AG08396 (cell line): ENCODE measurements around the gene SLC29A2.
"Not testable (repeated sequence)": the region's sequence is repeated elsewhere in the genome, so short reads cannot be mapped to it uniquely, and the experiment has no call there.

Experiments used
- DNase-seq: peaks from one replicate; pipeline ENCODE4 v3.0.0; 2012; ENCODE audit warnings: low spot score, mixed read lengths

Gene SLC29A2

DNA sequence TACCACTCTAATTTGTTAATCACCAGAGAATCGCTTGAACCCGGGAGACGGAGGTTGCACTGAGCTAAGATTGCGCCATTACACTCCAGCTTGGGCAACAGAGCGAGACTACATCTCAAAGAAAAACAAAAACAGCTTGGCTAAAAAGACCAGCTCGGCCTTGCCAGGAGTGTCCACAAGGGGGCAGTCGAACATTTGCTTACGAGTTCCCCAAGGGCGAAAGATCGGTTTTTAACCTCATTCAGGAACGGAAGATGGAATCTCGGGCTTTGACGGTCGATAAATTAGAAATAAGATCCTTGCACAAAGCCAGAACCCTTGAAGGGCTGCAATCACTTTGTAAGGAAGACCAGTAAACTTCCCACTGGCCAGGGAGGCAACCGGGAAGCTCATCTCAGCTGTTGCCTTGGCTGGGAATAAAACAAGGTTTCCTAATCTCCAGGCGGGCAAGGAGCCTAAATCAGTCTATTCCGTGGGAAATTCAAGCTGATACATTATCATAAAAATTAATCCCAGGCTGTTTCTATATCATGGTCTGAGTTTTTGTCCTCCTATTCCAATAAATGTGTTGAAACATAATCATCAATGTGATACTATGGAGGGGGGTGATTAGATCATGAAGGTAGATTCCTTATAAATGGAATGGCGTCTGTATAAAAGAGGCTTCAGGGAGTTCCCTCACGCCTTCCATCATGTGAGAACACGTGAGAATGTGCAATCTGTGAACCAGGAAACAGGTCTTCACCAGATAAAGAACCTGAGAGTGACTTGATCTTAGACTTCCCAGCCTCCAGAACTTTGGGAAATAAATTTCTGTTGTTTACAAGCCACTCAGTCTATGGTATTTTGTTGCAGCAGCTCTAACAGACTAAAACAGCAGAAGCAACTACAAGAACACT is 14.9 kb upstream of the SLC29A2 start:
- DNase-seq: peak; percentile 74

DNA sequence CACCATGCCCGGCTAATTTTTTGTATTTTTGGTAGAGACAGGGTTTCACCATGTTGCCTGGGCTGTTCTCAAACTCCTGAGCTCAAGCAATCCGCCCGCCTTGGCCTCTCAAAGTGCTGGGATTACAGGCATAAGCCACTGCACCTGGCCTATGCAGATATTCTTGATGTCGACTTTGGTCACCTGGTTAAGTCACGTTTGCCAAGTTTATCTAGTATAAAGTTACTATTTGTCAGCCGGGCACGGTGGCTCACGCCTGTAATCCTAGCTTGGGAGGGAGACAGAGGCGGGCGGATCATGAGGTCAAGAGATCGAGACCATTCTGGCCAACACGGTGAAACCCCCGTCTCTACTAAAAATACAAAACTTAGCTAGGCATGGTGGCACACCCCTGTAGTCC is 12.8 kb upstream of the SLC29A2 start:
- DNase-seq: not testable (repeated sequence)

DNA sequence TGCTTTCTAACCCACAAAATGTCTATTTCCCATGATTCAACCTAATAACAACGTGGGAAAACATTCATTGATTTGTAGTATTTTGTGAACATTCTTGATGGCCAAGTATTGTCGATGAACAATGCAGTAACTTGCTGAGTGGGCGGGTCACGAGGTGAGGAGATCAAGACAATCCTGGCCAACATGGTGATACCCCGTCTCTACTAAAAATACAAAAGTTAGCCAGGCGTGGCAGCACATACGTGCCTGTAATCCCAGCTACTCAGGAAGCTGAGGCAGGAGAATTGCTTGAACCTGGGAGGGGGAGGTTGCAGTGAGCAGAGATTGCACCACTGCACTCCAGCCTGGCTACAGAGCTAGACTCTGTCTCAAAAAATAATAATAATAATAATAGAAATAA is 8.7 kb upstream of the SLC29A2 start:
- not testable (repeated sequence) for DNase-seq

DNA sequence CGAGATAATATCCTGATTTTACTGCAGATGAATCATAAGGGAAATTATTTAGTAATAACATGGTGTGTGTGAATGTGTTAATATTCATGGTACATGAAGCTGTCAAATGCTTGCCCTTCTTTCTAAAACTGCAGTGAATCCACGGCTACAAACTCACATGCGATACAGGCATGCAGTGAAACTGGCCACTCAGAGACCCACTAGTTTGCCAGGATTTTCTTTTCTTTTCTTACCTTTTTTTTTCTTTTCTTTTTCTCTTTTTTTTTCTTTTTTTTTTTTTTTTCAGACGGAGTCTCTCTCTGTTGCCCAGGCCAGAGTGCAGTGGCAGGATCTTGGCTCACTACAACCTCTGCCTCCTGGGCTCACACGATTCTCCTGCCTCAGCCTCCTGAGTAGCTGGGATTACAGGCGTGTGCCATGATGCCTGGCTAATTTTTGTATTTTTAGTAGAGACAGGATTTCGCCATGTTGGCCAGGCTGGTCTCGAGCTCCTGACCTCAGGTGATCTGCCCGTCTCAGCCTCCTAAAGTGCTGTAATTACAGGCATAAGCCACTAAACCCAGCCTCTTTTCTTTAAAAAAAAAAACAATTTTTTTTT is 2.2 kb upstream of the SLC29A2 start:
- DNase-seq: not testable (repeated sequence)

DNA sequence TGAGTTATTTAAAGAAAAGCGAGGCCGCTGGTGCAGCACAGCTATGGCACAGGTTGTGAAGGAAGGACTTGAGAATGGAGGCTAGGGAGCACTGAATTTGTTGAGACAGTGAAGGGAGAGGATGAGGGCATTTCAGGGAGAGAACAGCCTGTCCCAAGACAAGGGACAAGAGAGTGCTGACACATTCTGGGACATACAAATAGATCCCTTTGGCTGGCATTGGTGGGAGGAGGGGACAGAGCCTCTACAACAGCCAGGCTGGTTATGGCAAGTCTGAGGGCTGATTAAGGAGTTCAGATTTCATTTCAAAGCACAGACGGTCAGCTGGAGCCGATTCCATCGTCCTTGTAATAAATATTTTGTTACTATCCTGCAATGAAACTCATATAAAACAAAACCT is 1.7 kb upstream of the SLC29A2 start:
- DNase-seq: no peak

DNA sequence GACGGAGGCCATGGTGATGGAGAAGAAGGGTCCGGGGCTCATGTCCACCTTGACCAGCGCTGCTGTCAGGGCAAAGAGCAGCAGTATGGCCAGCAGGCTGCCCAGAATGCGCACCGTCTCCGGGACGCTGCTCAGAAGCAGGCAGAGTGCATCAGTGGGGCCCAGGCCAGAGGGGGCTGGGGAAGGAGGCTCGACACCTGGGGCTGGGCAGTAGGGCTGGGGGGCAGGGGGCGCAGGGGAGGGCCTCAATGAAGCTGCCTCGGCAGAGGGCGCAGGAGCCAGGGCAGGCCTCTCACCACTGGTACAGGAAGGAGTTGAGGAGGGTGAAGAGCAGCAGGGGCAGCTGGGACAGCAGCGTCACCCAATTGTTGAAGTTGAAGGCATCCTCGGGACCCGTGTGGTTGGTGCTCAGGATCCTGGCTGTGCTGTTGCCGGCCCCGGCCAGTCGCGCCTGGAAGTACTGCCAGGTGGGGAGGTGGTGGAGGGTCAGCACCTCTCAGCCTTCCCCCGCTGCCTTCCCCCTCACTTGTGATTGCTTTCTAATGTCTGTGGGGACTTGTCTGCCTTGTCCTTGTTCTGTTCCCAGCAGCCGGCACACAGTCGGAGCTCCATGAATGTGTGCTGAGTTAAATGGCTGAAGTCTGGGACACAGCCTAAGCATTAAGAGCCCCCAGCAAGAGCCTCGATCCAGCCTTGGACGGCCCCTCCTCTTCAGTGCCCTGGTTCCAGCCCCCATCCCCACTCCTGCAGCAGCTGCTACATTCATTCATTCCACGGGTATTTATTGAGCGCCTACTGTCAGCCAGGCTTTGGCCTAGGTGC is 2.3 kb downstream of the SLC29A2 start:
- DNase-seq: no peak

DNA sequence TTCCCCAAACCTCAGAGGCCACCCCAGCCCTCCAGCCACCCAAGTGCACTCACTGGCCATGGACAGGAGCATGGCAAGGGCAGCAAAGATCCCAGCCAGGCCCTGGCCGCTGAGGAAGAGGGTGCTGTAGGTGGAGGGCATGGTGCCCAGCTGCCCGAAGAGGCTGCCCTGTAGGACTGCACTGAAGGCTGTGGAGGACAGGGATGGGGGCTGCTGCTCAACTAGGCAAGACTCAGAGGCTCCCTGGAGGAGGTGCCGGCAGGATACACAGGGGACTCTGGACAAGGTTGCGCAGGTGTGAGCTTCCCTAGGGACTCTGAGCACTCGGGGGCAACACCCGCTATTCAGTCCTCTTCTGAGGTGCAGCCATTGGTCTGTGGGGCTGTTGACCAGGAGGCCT is 3.1 kb downstream of the SLC29A2 start:
- DNase-seq: no peak

DNA sequence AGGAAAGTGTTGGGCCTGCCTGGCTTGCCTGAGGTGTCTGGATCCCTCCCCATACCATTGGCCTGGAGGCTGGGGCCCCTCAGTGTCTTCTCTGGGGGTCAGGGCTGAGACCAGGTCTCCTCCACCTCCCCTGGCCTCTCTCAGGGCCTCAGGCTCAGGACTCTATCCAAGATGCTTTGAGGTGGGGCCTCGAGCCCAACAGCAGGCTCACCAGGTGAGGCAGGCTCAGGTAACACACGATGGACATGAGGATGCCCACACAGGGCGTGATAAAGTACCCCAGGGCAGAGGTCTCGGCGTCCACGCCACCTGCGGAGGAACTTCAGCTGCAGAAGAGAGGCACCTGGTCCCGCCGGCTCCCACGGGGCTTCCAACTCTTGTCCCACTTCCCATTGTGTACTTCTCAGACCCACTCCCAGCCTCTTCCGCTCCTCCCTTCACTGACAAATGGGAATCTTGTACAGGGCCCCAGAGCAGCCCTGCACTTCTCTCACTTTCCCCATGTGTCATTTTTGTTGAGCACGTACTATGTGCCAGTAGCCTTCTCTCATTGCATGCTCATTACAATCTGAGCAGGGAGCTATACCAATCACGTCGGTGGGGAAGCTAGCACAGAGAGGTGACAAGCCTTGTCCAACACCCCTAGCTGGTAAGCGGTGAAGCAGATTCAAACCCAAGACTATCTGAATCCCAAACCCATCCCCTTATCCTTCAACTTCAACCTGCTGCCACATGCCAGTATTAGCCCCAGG is 3.8 kb downstream of the SLC29A2 start:
- peak; percentile 4 for DNase-seq

DNA sequence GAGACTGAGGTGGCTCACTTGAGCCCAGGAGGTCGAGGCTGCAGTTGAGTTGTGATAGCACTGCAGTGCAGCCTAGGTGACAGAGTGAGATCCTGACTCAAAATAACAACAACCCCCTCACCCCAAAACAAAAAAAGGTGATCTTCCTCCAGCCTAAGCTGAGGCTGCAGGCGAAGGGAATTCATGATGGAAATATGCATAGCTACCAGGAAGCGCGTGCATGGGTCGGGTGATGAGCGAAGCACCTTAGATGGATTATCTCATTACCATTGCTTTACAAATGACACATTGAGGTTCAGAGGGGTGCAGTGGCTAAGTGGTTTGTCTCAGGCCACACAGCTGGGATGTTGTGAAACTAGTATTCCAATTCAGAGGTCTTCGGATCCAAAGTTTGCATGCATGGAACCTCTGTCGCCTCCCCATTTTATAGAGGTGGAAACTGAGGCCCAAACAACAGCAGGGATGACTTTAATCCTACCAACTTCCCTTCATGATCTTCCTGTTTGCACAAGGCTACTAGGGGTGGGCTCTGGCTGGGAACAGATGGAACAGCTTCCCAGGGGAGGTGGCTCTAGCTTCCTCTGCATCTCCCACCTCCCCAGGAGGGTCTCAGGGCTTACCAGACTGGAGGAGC is 4.6 kb downstream of the SLC29A2 start:
- peak; percentile 2 for DNase-seq

DNA sequence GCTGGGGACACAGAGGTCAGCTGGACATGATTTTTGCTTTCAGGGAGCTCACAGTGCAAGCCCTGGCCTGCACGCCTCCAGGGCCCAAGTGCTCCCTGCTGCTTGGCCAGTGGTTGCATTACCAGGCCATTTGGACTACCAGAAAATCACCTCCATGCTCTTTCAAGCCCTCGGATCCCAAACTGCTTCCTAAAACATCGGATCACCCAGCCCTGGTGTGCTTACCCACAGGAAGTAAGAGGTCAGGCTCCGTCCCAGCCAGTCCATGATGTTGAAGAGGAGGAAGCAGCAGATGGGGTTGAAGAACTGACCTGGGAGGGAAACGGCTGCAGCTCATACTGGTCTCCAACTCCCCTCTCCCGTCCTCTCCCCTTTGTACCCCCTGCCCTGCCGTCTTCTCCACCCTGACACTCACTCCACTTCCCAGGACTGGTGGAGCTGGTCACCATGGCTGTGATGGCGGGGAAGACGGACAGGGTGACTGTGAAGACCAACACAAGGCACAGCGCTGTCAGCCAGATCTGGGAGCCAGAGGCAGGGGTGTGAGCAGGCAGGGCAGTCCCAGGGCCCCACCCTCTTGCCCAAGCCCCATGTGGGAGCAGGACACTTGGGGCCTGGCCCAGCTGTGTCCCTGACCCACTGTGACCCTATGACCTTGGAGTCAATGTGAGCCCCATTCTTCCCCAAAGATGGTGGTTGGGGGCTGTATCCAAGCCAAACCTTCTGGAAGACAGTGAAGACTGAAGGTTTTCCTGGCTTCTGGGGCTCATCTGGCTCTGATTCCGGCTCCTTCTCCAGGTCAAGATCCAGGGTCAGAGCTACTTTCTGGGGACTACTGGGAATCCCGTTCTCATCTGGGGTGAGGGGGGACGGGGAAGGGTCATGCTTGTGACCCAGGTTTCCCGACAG is 5.6 kb downstream of the SLC29A2 start:
- peak; percentile 4 for DNase-seq

DNA sequence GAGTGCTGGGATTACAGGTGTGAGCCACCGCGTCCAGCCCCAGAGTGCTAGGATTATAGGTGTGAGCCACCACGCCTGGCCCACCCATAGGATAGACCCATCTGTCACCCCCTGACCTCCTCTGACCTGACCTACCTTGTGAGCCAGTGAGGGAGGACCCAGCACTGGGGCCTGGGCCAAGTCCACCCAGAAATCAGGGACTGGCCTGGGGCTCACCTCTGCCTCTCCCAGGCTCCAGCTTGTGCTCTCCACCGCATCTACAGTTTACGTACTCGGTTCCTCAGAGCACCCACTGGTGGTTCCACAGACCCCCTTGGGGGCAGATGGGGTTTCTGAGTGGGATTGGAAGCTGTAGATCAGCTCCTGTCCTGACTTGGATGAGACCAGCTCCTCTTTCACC is 6.4 kb downstream of the SLC29A2 start:
- DNase-seq: no peak

DNA sequence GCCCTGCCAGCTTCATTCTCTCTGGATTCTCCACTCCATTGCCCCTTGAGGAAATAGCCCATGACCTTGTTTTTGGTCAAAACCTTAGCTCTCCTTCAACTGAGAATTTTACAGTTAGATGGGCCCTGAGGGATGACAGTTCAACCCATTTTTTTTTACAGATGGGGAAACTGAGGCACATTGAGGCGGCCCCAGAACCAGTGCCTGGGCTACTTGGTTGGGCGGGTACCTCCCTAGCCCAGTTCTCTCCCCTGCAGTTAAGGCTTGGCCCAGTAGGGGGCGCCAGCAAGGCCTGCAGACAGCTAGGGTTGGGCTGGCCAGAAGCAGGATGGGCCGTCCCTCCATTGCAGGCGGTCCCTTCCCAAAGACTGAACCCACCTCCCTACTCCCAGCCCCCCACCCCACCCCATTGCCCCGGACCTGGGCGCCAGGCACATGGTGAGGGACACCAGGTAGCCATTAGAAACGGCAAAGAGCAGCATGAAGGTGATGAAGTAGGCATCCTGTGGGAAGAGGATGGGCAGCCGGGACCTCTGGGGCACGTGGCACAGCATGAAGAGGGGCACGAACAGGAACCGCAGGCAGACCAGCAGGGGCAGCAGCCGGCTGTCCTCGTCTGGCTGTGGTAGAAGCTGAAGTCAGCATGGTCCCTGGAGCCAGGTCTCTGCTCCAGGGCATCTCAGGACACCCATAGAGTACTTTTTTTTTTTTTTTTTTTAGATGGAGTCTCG is 7.6 kb downstream of the SLC29A2 start:
- peak; percentile 60 for DNase-seq

DNA sequence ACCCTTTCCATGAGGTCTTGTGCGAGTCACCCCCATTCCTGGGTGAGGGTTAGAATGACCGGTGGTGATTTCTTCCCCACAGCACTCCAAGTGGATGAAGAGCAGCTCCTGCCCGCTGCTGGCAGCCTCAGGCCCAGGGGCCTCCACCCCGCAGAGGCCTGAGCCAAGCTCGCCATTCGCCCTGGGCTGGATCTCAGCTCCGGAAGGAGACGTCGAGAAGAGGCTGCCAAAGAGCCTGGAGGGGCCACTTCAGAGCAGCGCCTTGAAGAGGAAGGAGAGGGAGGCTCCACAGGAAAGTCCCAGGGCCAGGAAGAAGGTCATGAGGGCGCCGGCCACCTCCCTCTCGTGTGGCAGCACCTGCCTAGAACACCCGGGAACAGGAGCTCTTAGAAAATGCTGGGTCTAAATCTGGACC is 8.4 kb downstream of the SLC29A2 start:
- DNase-seq: no peak

DNA sequence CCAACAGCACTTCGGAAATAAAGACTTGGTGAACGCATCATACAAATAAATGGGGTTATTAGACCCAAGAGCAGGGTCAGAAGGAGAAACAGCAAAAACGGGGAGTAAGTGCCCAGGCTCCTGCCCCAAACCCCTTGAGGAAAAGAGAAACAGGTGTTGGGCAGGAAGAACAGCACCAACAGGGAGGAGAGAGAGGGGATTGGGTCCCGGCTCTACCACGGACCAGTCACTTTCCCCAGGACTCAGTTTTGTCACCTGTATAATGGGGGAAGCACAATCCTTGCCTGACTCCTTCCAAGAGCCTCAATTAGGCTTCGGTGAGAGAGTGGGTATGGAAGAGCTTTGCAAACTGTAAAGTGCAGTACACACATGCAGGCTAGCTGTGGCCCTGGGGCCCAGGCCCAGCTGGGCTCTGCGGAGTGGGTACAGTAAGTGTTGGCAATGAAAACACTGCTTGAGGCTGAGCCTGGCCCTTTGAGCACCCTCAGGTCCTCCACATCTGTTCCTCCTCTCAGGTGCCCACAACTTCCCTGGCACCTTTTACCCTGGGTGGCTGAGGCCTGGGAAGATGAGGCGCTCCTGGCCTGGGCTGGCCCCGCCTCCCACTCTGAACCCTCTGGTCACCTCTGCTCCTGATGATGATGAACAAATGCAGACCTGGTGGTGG is 8.9 kb downstream of the SLC29A2 start:
- no peak for DNase-seq

DNA sequence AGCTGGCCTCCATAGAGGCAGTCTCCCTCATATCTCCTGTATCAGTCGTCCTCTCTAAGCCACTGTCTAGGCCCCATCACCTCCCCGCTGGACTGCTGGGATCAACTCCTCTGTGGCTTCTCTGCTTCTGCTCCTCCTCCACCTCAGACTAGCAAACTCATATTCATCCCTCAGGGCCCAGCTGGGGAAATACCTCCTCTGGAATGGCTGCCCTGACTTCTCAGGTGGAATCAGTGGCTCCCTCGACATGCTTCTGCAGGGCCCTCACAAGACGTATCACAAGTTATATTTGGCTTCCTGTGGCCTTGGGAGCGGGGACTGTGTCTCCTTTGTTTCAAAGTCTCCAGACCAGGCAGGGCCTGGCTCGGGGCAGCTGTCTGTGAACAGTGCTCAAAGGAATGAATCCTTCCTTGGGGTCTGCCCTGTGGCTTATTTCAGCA is 10.0 kb downstream of the SLC29A2 start:
- peak; percentile 6 for DNase-seq

DNA sequence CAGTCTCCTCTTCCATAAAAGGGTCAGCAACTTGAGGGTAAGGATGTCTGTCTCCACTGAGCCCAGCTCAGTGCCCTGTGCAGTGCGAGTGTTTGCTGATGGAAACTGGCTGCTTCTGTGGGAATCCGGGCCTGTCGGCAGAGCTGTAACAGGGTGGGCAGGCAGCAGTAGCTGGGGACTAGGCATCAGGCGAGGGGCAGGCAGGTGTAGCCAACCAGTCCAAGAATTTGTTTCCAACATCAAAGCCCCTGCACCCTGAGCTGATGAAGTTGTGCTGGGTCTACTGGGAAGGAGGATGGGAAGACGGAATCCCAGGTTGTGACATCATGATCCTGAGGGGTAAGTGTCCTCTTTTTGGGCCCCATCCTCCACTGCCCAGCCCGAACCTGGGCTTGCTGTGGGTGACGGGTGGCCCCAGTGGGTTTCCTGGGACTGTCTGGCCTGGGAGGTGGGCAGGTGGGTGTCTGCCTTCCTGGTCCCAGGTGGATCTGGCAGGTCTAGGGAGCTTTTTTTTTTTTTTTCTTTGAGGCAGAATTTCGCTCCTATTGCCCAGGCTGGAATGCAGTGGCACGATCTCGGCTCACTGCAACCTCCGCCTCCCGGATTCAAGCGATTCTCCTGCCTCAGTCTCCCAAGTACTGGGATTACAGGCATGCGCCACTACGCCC is 11.0 kb downstream of the SLC29A2 start:
- peak; percentile 2 for DNase-seq

DNA sequence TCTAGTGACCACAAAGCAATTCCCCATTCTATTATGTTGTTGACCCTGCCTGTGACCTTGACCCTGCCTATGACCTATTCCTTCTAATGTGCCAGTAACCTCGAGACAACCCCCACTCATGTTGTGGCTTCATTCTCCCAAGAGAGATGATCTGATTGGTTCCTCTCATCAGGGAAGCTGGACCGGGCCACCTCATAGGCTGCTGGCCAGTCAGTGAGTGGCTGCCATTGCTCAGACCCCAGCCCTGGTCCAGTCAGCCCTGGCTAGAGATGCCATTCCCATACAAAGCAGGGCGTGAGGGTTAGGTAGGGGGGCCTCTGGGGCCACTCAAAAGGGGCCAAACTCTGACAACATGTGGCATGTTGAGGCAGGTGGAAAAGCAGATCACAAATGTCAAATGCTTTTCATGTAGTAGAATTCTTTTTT is 11.9 kb downstream of the SLC29A2 start:
- peak; percentile 7 for DNase-seq

DNA sequence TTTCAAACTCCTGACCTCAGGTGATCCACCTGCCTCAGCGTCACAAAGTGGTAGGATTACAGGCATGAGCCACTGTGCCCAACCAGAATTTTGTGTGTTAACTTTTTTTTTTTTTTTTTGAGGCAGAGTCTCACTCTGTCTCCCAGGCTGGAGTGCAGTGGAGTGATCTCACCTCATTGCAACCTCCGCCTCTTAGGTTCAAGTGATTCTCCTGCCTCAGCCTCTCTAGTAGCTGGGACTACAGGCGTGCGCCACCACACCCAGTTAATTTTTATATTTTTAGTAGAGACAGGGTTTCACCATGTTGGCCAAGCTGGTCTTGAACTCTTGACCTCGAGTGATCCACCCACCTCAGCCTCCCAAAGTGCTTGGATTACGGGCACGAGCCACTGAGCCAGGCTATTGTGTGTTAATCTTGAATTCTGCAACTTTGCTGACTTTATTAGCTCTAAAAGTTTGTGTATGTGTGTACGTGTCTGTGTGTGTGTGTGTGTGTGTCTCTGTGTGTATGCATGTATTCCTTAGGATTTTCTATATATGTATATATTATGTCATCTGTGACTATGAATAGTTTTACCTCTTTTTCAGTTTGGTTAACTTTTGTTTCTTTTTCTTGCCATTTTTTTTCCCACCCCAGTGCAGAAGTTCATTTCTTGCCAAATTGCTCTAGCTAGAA is 20.9 kb downstream of the SLC29A2 start:
- not testable (repeated sequence) for DNase-seq
